Cardiac muscle cell (in vitro differentiated cells and primary cell): ENCODE results near the gene PDCD4. TPM values are rescaled to one million over a fixed set of nuclear protein-coding genes. Genes with fewer than 3 reads are reported as not detected.

Experiments used
- DNase-seq, 2 donors: peaks; one replicate each; pipeline versions ENCODE4 v3.0.0 to v3.0.0-alpha.2; 2010 to 2017; ENCODE audit warnings: low read depth in 1 of 2, low spot score in 1 of 2
- H3K27ac ChIP-seq: fragments of 200-600 bp; sonication (generic); 2 replicates; pipeline ENCODE4 v1.5.1; 2016
- H3K27me3 ChIP-seq: fragments of 200-600 bp; sonication (generic); 2 replicates; pipeline ENCODE4 v1.6.0; 2016; ENCODE audit warnings: control low read depth
- H3K36me3 ChIP-seq: fragments of 200-600 bp; sonication (generic); 2 replicates; pipeline ENCODE4 v1.5.1; 2016; ENCODE audit warnings: control low read depth
- H3K4me1 ChIP-seq: fragments of 200-600 bp; sonication (generic); 2 replicates; pipeline ENCODE4 v1.8.1; 2017; ENCODE audit warnings: low read depth, mild to moderate bottlenecking, mixed run types
- H3K4me3 ChIP-seq: fragments of 200-600 bp; sonication (generic); 2 replicates; pipeline ENCODE4 v1.5.1; 2016; ENCODE audit warnings: mild to moderate bottlenecking
- H3K9me3 ChIP-seq: fragments of 200-600 bp; sonication (generic); 2 replicates; pipeline ENCODE4 v1.5.1; 2017; ENCODE audit warnings: low read depth, mild to moderate bottlenecking, control low read depth
- polyA plus RNA-seq: library from polyadenylated mRNA; unstranded; fragments of >200 nt; fragmentation: Nextera tagmentation; extraction: Ambion mirVana; gene quantifications from 2 replicates; pipeline ENCODE4 v1.2.1, GENCODE V29; 2016
- total RNA-seq: library from RNA; depleted of rRNA; stranded (reverse); fragments of >200 nt; gene quantifications from 2 replicates; pipeline ENCODE4 v1.2.3, GENCODE V29; 2016
- TF ChIP-seq, protein P1 (sequence below): IDR thresholded peaks from 2 replicates; pipeline ENCODE4 v1.5.1; 2012; ENCODE audit warnings: low read depth, mild to moderate bottlenecking, low read length

The PDCD4 gene
- total and polyA plus RNA-seq, 2 experiments from 2014 or later, result 84.9 to 98.7 TPM

DNA sequence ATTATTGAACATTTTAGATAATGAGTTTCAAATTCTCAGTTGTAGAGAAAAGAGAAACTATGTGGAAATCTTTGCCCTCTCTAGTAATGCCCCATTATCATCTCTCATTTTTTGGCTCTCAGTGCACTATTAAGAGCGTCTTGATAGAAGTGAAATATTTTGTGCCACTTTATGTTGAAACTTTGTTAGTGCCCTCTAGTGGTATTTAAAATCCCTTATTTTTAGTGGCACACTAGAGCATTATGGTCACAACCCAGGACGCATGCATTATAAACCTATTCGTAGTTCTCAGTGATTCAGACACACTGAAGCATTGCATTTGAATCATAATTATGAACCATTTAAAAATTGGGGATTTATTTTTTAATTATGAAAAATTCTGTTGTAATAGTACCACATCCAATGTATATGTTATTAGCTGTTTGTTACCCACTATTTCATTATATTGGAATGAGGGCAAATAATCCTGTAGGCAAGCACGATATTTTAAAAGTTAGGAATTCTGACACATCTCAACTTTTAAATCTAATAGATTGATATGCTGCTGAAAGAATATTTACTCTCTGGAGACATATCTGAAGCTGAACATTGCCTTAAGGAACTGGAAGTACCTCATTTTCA lies 21.9 kb downstream of the PDCD4 start:
- Histone ChIP-seq H3K36me3 (peaks cover 42% of the 10 kb centered on the region), H3K27ac (no peak overlapping the region), H3K4me1 (no peaks in the 10 kb centered on the region), H3K27me3 (no peaks in the 10 kb centered on the region), H3K9me3 (no peaks in the 10 kb centered on the region), H3K4me3 (no peak overlapping the region)
- peak; percentile 58 to 62 for DNase-seq
- TF ChIP-seq, protein P1, sequence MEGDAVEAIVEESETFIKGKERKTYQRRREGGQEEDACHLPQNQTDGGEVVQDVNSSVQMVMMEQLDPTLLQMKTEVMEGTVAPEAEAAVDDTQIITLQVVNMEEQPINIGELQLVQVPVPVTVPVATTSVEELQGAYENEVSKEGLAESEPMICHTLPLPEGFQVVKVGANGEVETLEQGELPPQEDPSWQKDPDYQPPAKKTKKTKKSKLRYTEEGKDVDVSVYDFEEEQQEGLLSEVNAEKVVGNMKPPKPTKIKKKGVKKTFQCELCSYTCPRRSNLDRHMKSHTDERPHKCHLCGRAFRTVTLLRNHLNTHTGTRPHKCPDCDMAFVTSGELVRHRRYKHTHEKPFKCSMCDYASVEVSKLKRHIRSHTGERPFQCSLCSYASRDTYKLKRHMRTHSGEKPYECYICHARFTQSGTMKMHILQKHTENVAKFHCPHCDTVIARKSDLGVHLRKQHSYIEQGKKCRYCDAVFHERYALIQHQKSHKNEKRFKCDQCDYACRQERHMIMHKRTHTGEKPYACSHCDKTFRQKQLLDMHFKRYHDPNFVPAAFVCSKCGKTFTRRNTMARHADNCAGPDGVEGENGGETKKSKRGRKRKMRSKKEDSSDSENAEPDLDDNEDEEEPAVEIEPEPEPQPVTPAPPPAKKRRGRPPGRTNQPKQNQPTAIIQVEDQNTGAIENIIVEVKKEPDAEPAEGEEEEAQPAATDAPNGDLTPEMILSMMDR, result peak; percentile 47

DNA sequence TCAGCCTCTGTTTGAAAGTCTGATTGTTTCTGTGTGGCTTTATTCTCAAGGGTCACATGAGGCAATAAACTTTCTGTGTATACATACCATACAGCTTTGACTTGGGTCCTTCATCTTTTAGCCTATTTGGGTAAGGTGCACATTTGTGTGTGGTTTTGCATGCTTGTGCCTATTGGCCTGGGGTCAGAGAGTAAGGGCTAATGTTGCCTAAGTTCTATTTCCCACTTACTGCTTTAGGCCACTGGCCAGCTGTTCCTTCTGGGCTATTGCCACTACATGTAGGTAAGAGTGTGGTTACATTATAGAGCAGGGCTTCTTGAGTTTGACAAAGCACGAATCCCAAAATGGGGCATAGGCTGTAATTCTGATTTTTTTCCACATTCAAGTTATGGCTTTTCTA lies 25.5 kb downstream of the PDCD4 start:
- DNase-seq, result no peak
- Histone ChIP-seq H3K9me3 (no peaks in the 10 kb centered on the region), H3K27me3 (no peaks in the 10 kb centered on the region), H3K27ac (peak overlapping the region; percentile 5), H3K4me1 (no peaks in the 10 kb centered on the region), H3K36me3 (peaks cover 48% of the 10 kb centered on the region), H3K4me3 (no peak overlapping the region)
- TF ChIP-seq, protein P1, result no peak

DNA sequence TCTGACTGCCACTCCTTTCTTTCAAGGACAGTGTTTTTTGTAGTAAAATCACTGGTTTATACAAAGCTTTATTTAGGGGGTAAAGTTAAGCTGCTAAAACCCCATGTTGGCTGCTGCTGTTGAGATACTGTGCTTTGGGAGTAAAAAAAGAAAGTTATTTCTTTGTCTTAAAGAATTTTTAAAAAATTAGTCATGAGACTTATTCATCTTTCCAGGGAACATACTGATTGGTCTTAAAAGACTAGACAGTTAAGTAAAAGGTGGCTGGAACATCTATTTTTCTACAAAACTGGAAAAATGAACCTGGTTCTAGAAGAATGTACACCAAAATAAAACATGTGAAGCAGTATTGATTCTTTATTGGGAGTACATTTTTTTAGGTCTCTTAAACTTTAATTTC lies 26.7 kb downstream of the PDCD4 start:
- Histone ChIP-seq H3K4me3 (no peak overlapping the region), H3K4me1 (no peaks in the 10 kb centered on the region), H3K9me3 (no peaks in the 10 kb centered on the region), H3K27me3 (no peaks in the 10 kb centered on the region), H3K36me3 (peaks cover 48% of the 10 kb centered on the region), H3K27ac (no peak overlapping the region)
- DNase-seq, result no peak
- TF ChIP-seq, protein P1, result no peak

DNA sequence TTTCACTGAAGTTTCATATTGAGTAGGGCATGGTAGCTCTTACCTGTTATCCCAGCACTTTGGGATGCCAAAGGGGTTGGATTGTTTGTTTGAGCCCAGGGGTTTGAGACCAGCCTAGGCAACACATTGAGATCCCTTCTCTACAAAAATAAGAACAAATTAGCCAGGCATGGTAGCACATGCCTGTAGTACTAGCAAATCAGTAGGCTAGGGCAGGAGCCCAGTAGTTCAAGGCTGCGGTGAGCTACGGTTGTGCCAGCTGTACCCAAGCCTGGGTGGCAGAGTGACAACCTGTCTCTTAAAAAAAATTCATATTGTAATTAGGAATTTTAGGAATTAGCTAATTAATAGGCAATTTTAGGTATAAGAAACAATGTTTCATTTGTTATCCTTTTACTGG lies 29.3 kb downstream of the PDCD4 start:
- H3K4me3 ChIP-seq, result no peak overlapping the region
- H3K4me1 ChIP-seq, result no peaks in the 10 kb centered on the region
- no peaks in the 10 kb centered on the region for H3K27me3 ChIP-seq
- H3K36me3 ChIP-seq, result peaks cover 41% of the 10 kb centered on the region
- H3K27ac ChIP-seq, result peak overlapping the region; percentile 18
- no peaks in the 10 kb centered on the region for H3K9me3 ChIP-seq
- TF ChIP-seq, protein P1, result no peak
- DNase-seq, result no peak

DNA sequence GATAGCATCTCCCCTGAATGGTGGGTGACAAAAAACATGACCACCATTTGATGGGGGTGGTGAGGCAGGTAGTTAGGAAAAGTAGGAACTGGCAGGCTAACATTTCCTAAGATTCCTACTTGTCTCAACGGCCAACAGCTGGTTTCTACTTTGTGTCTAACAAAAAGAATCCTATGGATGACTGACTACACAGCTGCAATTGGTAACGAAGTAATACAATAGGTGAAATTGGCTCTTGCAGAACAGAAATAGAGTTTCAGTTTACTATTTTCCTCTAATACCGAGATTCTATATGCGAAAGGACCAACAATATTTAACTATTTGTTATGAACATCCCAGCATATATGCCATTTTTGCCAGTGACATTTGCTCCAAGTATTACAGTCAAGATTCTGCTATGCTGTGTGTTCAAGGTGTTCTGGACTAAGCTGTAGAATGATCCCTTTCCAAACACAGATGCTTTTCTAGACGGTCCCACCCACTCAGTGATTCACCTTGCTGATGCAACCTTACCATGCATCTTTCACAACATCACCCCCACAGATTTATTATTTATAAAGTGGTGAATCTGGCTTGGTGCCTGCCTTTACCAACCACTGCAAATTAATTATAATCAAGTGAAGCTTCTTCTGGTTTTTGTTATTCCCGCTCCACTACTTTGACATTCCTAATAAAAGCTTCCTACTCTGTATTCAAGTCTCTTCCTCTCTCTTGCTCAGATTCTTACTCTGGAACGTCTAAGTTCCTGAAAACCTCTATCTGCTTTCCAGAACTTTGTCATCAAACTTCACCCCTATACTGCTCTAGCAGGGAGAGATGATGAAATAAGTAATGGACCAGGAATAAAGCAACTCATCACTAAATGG lies 30.5 kb downstream of the PDCD4 start:
- Histone ChIP-seq H3K9me3 (no peaks in the 10 kb centered on the region), H3K27me3 (no peaks in the 10 kb centered on the region), H3K27ac (no peak overlapping the region), H3K4me1 (no peaks in the 10 kb centered on the region), H3K36me3 (peaks cover 37% of the 10 kb centered on the region), H3K4me3 (no peak overlapping the region)
- peak in 1 of 2 donors; percentile 70 for DNase-seq
- TF ChIP-seq, protein P1, result no peak
